Retinal pigment epithelial cell (primary cell): Measurements from ENCODE around the gene HBD.

Experiments
- DNase-seq: peaks from one replicate; pipeline ENCODE4 v3.0.0-alpha.2; 2010; ENCODE audit warnings: low read depth
- H3K4me3 ChIP-seq: 2 replicates; pipeline ENCODE4 v1.5.1; 2011; ENCODE audit warnings: mild to moderate bottlenecking, low read length, control low read depth, moderate library complexity
- CTCF ChIP-seq: conservative IDR thresholded peaks from 2 replicates; pipeline ENCODE4 v1.5.1; 2011; ENCODE audit warnings: low read depth, low read length, control low read depth, inconsistent platforms

The HBD gene

GRCh38 chr11:5246772-5247471 lies 12.6 kb upstream of the HBD start:
- no peak for TF ChIP-seq CTCF
- H3K4me3 ChIP-seq = no peak overlapping the region
- no peak for DNase-seq

GRCh38 chr11:5245155-5245554 lies 10.9 kb upstream of the HBD start:
- H3K4me3 ChIP-seq = no peak overlapping the region
- no peak for DNase-seq
- TF ChIP-seq CTCF = no peak

GRCh38 chr11:5243816-5244180 lies 9.5 kb upstream of the HBD start:
- H3K4me3 ChIP-seq = no peak overlapping the region
- DNase-seq = no peak
- no peak for TF ChIP-seq CTCF

- DNase-seq = peak; percentile 7
- no peak overlapping the region for H3K4me3 ChIP-seq
- TF ChIP-seq CTCF = no peak
Observed at GRCh38 chr11:5242933-5243815, 8.9 kb upstream of the HBD start.

GRCh38 chr11:5242208-5242607 lies 7.9 kb upstream of the HBD start:
- no peak for DNase-seq
- no peak overlapping the region for H3K4me3 ChIP-seq
- TF ChIP-seq CTCF = no peak

GRCh38 chr11:5241458-5241857 lies 7.2 kb upstream of the HBD start:
- no peak for DNase-seq
- no peak for TF ChIP-seq CTCF
- no peak overlapping the region for H3K4me3 ChIP-seq

GRCh38 chr11:5240458-5240857 lies 6.2 kb upstream of the HBD start:
- no peak for TF ChIP-seq CTCF
- no peak overlapping the region for H3K4me3 ChIP-seq
- no peak for DNase-seq
